HG03571 (cell line): ENCODE results near the gene ALG5.

ENCODE experiments used
- ATAC-seq: cut with Tn5 transposase; IDR thresholded peaks from one replicate; pipeline ENCODE4 v1.9.1; 2021; ENCODE audit not compliant: unreplicated experiment

ALG5 gene

GRCh38 chr13:36981156-36981743 is 17.9 kb downstream of the ALG5 start:
- ATAC-seq: no peak

- ATAC-seq: no peak
Measured at GRCh38 chr13:36979361-36980050, 19.6 kb downstream of the ALG5 start.

- ATAC-seq: no peak
Measured at GRCh38 chr13:36975172-36975571, 24.0 kb downstream of the ALG5 start.

- no peak for ATAC-seq
Measured at GRCh38 chr13:36973621-36974295, 25.4 kb downstream of the ALG5 start.

GRCh38 chr13:36973009-36973408 is 26.1 kb downstream of the ALG5 start:
- no peak for ATAC-seq

GRCh38 chr13:36966404-36966803 is 32.7 kb downstream of the ALG5 start:
- no peak for ATAC-seq

- no peak for ATAC-seq
Measured at GRCh38 chr13:36965767-36966166, 33.4 kb downstream of the ALG5 start.

GRCh38 chr13:36959456-36960116 is 39.6 kb downstream of the ALG5 start:
- no peak for ATAC-seq

GRCh38 chr13:36954542-36954941 is 44.6 kb downstream of the ALG5 start:
- no peak for ATAC-seq

- ATAC-seq: no peak
Measured at GRCh38 chr13:36950920-36951319, 48.2 kb downstream of the ALG5 start.

- no peak for ATAC-seq
Measured at GRCh38 chr13:36950330-36950729, 48.8 kb downstream of the ALG5 start.

- no peak for ATAC-seq
Measured at GRCh38 chr13:36945078-36945477, 54.1 kb downstream of the ALG5 start.

- no peak for ATAC-seq
Measured at GRCh38 chr13:36925603-36926002, 73.5 kb downstream of the ALG5 start.

- no peak for ATAC-seq
Measured at GRCh38 chr13:36924001-36924400, 75.1 kb downstream of the ALG5 start.

- no peak for ATAC-seq
Measured at GRCh38 chr13:36921631-36922301, 77.4 kb downstream of the ALG5 start.

GRCh38 chr13:36920616-36921185 is 78.4 kb downstream of the ALG5 start:
- ATAC-seq: no peak

GRCh38 chr13:36919833-36920615 is 79.1 kb downstream of the ALG5 start, which contains the start of gene SMAD9:
Gene SMAD9 (minus strand): TSS chr13:36920238. CDS start chr13:36879689, 40,549 bp downstream.
- ATAC-seq: no peak

GRCh38 chr13:36919171-36919832 is 79.8 kb downstream of the ALG5 start:
- ATAC-seq: no peak
